ENCODE results near the gene ELL.

The ELL gene

DNA sequence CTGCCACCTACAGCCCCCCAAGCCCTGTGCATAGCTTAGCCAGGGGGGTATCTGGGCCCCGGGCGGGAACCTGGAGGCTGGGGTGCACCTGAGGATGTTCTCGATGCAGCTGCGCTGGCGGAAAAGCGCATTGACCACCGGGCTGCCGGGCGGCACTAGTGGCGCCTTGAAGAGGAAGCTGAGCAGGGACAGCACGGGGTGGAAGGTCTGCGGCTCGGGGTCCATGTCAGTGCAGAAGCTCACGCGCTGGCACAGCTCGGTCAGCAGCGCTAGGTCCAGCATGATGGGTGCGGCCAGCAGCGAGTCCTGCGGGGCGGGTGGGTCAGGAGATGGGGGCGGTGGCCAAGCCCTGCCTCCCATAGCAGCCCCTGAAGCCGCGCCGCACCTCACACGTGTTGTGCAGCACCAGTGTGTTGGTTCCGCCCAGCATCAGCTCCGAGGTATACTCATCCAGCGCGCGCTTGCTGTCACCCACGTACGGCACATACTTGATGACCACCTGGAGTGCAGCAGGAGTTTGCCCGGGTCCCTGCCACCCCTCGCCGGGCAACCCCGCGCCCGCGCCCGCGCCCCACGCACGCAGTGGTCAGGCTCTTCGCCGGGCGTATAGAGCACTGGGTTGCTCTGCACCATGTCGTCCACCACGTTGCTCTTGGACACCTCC is 86.6 kb downstream of the ELL start:
- peaks cover 44 to 49% of the 10 kb centered on the region in 2 donors for H3K4me1 ChIP-seq (ENCODE audit: control insufficient read depth in 2 of 2, insufficient read depth in 1 of 2, low read depth in 1 of 2, low read length in 2 of 2)
- no peak overlapping the region for H3K4me2 ChIP-seq (ENCODE audit: insufficient read depth, low read length, poor library complexity, severe bottlenecking)
- no peak overlapping the region for H3K14ac ChIP-seq (ENCODE audit: low read length)
- H3K27me3 ChIP-seq (ENCODE audit: control insufficient read depth in 3 of 3, insufficient read depth in 3 of 3, low read depth in 1 of 3, low read length in 3 of 3) = no peaks in the 10 kb centered on the region
- DNase-seq (ENCODE audit: low spot score) = no peak
- H3K9ac ChIP-seq (ENCODE audit: low read depth, low read length, poor library complexity) = no peak overlapping the region
- H4K91ac ChIP-seq (ENCODE audit: low read depth, low read length, poor library complexity) = no peak overlapping the region
- no peak overlapping the region for H2AFZ ChIP-seq (ENCODE audit: low read length)
- no peak overlapping the region for H3K4ac ChIP-seq (ENCODE audit: low read length)
- H2BK12ac ChIP-seq (ENCODE audit: low read length) = no peak overlapping the region
- H3K79me1 ChIP-seq (ENCODE audit: low read depth, low read length) = peaks cover 14% of the 10 kb centered on the region
- peaks cover 19 to 53% of the 10 kb centered on the region in 2 donors for H3K36me3 ChIP-seq (replicated peaks in 1 of 2; ENCODE audit: control insufficient read depth in 2 of 2, insufficient read depth in 2 of 2, low read length in 2 of 2)
- no peak overlapping the region for H4K8ac ChIP-seq (ENCODE audit: low read depth, low read length)
- H2AK5ac ChIP-seq (ENCODE audit: low read depth, low read length) = peak overlapping the region; percentile 83
- H3K9me3 ChIP-seq (replicated peaks in 1 of 2; ENCODE audit: control insufficient read depth in 2 of 2, insufficient read depth in 1 of 2, low read depth in 1 of 2, low read length in 2 of 2) = no peaks in the 10 kb centered on the region
- no peak overlapping the region for H3K4me3 ChIP-seq (ENCODE audit: low read length in 2 of 2)
- no peak overlapping the region for H2BK120ac ChIP-seq (ENCODE audit: low read depth, low read length)
- no CpG with 5 or more reads among the region's 49 CpGs for WGBS, 2 donors (ENCODE audit: extremely low coverage in 2 of 2, insufficient read length in 2 of 2, insufficient replicate concordance in 1 of 2)
- peak overlapping the region; percentile 65 for H3K23ac ChIP-seq (ENCODE audit: low read depth, low read length, poor library complexity)
- no peak overlapping the region for H2BK5ac ChIP-seq (ENCODE audit: low read length)
- no peak overlapping the region for H3K18ac ChIP-seq (ENCODE audit: low read length)
- H2BK15ac ChIP-seq (ENCODE audit: low read length) = no peak overlapping the region
- H3K27ac ChIP-seq (replicated peaks; ENCODE audit: low read length) = no peak overlapping the region

DNA sequence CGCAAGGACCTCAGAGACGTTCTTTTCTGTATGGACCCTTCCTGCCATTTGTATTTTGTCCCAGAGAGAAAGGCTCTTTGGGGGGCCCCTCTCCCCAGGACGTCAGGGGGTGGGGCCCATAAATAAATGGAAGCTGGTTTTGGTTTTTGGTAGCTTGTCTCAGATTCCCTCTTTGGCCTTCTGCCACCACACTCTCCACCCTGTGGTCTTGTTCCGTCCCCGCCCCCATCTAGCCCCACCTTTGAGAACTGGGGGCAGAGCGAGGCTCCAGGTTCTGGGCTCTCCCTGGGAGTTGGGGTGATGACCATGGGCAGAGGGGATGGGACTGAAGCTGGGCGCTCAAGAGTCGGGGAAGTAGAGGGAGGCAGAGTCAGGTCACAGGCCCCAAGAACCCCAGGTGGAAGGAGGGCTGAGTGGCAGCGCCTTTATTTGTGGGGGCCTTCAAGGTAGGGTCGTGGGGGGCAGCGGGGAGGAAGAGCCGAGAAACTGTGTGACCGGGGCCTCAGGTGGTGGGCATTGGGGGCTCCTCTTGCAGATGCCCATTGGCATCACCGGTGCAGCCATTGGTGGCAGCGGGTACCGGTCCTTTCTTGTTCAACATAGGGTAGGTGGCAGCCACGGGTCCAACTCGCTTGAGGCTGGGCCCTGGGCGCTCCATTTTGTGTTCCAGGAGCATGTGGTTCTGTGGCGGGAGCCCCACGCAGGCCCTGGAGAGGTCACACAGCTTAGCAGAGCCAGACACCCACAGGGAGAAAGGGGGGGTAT is 87.3 kb downstream of the ELL start:
- H3K4me1 ChIP-seq (ENCODE audit: control insufficient read depth in 2 of 2, insufficient read depth in 1 of 2, low read depth in 1 of 2, low read length in 2 of 2) = peaks cover 43 to 49% of the 10 kb centered on the region in 2 donors
- peak overlapping the region; percentile 66 for H3K4me2 ChIP-seq (ENCODE audit: insufficient read depth, low read length, poor library complexity, severe bottlenecking)
- no peak overlapping the region for H4K8ac ChIP-seq (ENCODE audit: low read depth, low read length)
- H3K4ac ChIP-seq (ENCODE audit: low read length) = no peak overlapping the region
- peak overlapping the region; percentile 55 for H3K23ac ChIP-seq (ENCODE audit: low read depth, low read length, poor library complexity)
- no peaks in the 10 kb centered on the region for H3K27me3 ChIP-seq (ENCODE audit: control insufficient read depth in 3 of 3, insufficient read depth in 3 of 3, low read depth in 1 of 3, low read length in 3 of 3)
- no peak overlapping the region for H4K91ac ChIP-seq (ENCODE audit: low read depth, low read length, poor library complexity)
- no peak overlapping the region for H3K4me3 ChIP-seq (ENCODE audit: low read length in 2 of 2)
- peak overlapping the region; percentile 83 for H2AK5ac ChIP-seq (ENCODE audit: low read depth, low read length)
- H3K14ac ChIP-seq (ENCODE audit: low read length) = no peak overlapping the region
- no peaks in the 10 kb centered on the region for H3K9me3 ChIP-seq (replicated peaks in 1 of 2; ENCODE audit: control insufficient read depth in 2 of 2, insufficient read depth in 1 of 2, low read depth in 1 of 2, low read length in 2 of 2)
- H3K9ac ChIP-seq (ENCODE audit: low read depth, low read length, poor library complexity) = no peak overlapping the region
- H2BK5ac ChIP-seq (ENCODE audit: low read length) = no peak overlapping the region
- H3K79me1 ChIP-seq (ENCODE audit: low read depth, low read length) = peaks cover 14% of the 10 kb centered on the region
- no peak overlapping the region for H2BK12ac ChIP-seq (ENCODE audit: low read length)
- no CpG with 5 or more reads among the region's 21 CpGs for WGBS, 2 donors (ENCODE audit: extremely low coverage in 2 of 2, insufficient read length in 2 of 2, insufficient replicate concordance in 1 of 2)
- H3K18ac ChIP-seq (ENCODE audit: low read length) = no peak overlapping the region
- no peak overlapping the region for H3K27ac ChIP-seq (replicated peaks; ENCODE audit: low read length)
- peaks cover 19 to 54% of the 10 kb centered on the region in 2 donors for H3K36me3 ChIP-seq (replicated peaks in 1 of 2; ENCODE audit: control insufficient read depth in 2 of 2, insufficient read depth in 2 of 2, low read length in 2 of 2)
- no peak for DNase-seq (ENCODE audit: low spot score)
- H2BK120ac ChIP-seq (ENCODE audit: low read depth, low read length) = no peak overlapping the region
- H2BK15ac ChIP-seq (ENCODE audit: low read length) = no peak overlapping the region
- H2AFZ ChIP-seq (ENCODE audit: low read length) = no peak overlapping the region

DNA sequence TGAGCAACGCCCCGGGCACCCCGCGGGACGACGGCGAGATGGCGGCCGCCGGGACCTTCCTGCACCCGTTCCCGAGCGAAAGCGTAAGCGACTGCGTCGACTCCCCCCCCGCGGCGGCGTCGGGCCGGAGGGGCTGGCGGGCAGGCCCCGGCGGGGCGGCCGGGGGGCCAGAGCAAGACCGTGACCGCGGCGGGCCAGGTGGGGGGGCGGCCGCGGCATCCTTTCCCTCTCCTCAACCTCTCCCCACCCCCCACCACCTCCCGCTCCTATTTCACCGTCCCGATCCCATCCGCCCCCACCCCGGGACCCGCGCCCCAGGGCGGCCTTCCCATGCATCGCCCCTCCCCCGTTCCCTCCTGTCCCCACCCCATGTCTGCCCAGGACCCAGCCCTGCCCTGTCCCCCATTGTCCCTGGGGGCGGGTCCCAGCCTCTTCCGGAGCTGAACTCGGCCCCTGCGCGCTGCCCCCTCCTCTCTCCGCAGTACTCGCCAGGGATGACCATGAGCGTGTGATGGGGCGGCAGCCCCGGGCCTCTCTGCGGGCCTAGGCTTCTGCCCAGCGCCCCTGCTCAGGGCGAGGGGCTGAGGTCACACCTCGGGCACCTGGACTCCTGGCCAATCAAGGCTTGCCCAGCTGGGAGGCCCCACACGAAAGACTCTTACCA is 88.0 kb downstream of the ELL start:
- H3K23ac ChIP-seq (ENCODE audit: low read depth, low read length, poor library complexity) = peak overlapping the region; percentile 55
- peak overlapping the region; percentile 100 for H2AK5ac ChIP-seq (ENCODE audit: low read depth, low read length)
- no peaks in the 10 kb centered on the region for H3K9me3 ChIP-seq (replicated peaks in 1 of 2; ENCODE audit: control insufficient read depth in 2 of 2, insufficient read depth in 1 of 2, low read depth in 1 of 2, low read length in 2 of 2)
- H3K4me1 ChIP-seq (ENCODE audit: control insufficient read depth in 2 of 2, insufficient read depth in 1 of 2, low read depth in 1 of 2, low read length in 2 of 2) = peaks cover 38 to 47% of the 10 kb centered on the region in 2 donors
- no peak overlapping the region for H2BK15ac ChIP-seq (ENCODE audit: low read length)
- H2BK5ac ChIP-seq (ENCODE audit: low read length) = no peak overlapping the region
- H3K27me3 ChIP-seq (ENCODE audit: control insufficient read depth in 3 of 3, insufficient read depth in 3 of 3, low read depth in 1 of 3, low read length in 3 of 3) = no peaks in the 10 kb centered on the region
- H4K91ac ChIP-seq (ENCODE audit: low read depth, low read length, poor library complexity) = no peak overlapping the region
- H2BK120ac ChIP-seq (ENCODE audit: low read depth, low read length) = peak overlapping the region; percentile 98
- H2AFZ ChIP-seq (ENCODE audit: low read length) = no peak overlapping the region
- H3K36me3 ChIP-seq (replicated peaks in 1 of 2; ENCODE audit: control insufficient read depth in 2 of 2, insufficient read depth in 2 of 2, low read length in 2 of 2) = peaks cover 19 to 54% of the 10 kb centered on the region in 2 donors
- no peak for DNase-seq (ENCODE audit: low spot score)
- H3K9ac ChIP-seq (ENCODE audit: low read depth, low read length, poor library complexity) = peak overlapping the region; percentile 60
- peaks cover 14% of the 10 kb centered on the region for H3K79me1 ChIP-seq (ENCODE audit: low read depth, low read length)
- peak overlapping the region in 1 of 2 donors; percentile 18 for H3K4me3 ChIP-seq (ENCODE audit: low read length in 2 of 2)
- WGBS, 2 donors (ENCODE audit: extremely low coverage in 2 of 2, insufficient read length in 2 of 2, insufficient replicate concordance in 1 of 2) = no CpG with 5 or more reads among the region's 60 CpGs
- H3K4me2 ChIP-seq (ENCODE audit: insufficient read depth, low read length, poor library complexity, severe bottlenecking) = peak overlapping the region; percentile 66
- no peak overlapping the region for H2BK12ac ChIP-seq (ENCODE audit: low read length)
- peak overlapping the region; percentile 64 for H3K18ac ChIP-seq (ENCODE audit: low read length)
- no peak overlapping the region for H3K27ac ChIP-seq (replicated peaks; ENCODE audit: low read length)
- H3K4ac ChIP-seq (ENCODE audit: low read length) = no peak overlapping the region
- no peak overlapping the region for H4K8ac ChIP-seq (ENCODE audit: low read depth, low read length)
- H3K14ac ChIP-seq (ENCODE audit: low read length) = no peak overlapping the region
